Neuronal stem cell (in vitro differentiated cells): ENCODE measurements around the gene CTRL.

Experiments used
- DNase-seq: peaks from one replicate; pipeline ENCODE4 v3.0.0-alpha.2; 2013; ENCODE audit warnings: low spot score
- H2AFZ ChIP-seq: one replicate; pipeline ENCODE4 v1.6.1; 2013; ENCODE audit warnings: mild to moderate bottlenecking, low read length, inconsistent platforms
- H2AK5ac ChIP-seq: 2 replicates; pipeline ENCODE4 v1.6.1; 2013; ENCODE audit warnings: low read depth, mild to moderate bottlenecking, inconsistent platforms, low read length, moderate library complexity, mixed read lengths
- H2BK120ac ChIP-seq: 2 replicates; pipeline ENCODE4 v1.6.1; 2013; ENCODE audit warnings: low read depth, mild to moderate bottlenecking, inconsistent platforms, low read length, moderate library complexity, mixed read lengths
- H2BK12ac ChIP-seq: one replicate; pipeline ENCODE4 v1.6.1; 2013; ENCODE audit warnings: low read length, inconsistent platforms
- H2BK15ac ChIP-seq: 2 replicates; pipeline ENCODE4 v1.6.1; 2013; ENCODE audit warnings: mild to moderate bottlenecking, low read length, inconsistent platforms, mixed read lengths
- H2BK5ac ChIP-seq: one replicate; pipeline ENCODE4 v1.6.1; 2013; ENCODE audit warnings: inconsistent platforms, mild to moderate bottlenecking, low read length, moderate library complexity
- H3K14ac ChIP-seq: one replicate; pipeline ENCODE4 v1.6.1; 2013; ENCODE audit warnings: low read length, inconsistent platforms
- H3K18ac ChIP-seq: 2 replicates; pipeline ENCODE4 v1.6.1; 2013; ENCODE audit warnings: low read length, inconsistent platforms
- H3K23ac ChIP-seq: 2 replicates; pipeline ENCODE4 v1.6.1; 2013; ENCODE audit warnings: low read depth, mild to moderate bottlenecking, mixed read lengths, low read length, inconsistent platforms; ENCODE audit not compliant: poor library complexity
- H3K27ac ChIP-seq: replicated peaks from 3 replicates; pipeline ENCODE4 v1.5.1; 2013; ENCODE audit warnings: low read length, inconsistent platforms
- H3K27me3 ChIP-seq, 3 experiments: 2 replicates each; pipeline ENCODE4 v1.6.1; 2013; ENCODE audit warnings: low read length in 3 of 3, mild to moderate bottlenecking in 2 of 3, inconsistent platforms in 1 of 3, low read depth in 1 of 3, mixed read lengths in 1 of 3, moderate library complexity in 1 of 3; ENCODE audit not compliant: control insufficient read depth in 3 of 3, insufficient read depth in 3 of 3
- H3K36me3 ChIP-seq, 2 donors: replicated peaks in 1 of 2; 2 replicates each; pipeline ENCODE4 v1.6.1; 2013; ENCODE audit warnings: low read length in 2 of 2; ENCODE audit not compliant: control insufficient read depth in 2 of 2, insufficient read depth in 2 of 2
- H3K4ac ChIP-seq: 2 replicates; pipeline ENCODE4 v1.6.1; 2013; ENCODE audit warnings: inconsistent platforms, mild to moderate bottlenecking, low read length, moderate library complexity
- H3K4me1 ChIP-seq, 2 donors: 1 replicate in 1 of 2; 2 replicates in 1 of 2; pipeline ENCODE4 v1.6.1; 2013; ENCODE audit warnings: low read length in 2 of 2, low read depth in 1 of 2; ENCODE audit not compliant: control insufficient read depth in 2 of 2, insufficient read depth in 1 of 2
- H3K4me2 ChIP-seq: one replicate; pipeline ENCODE4 v1.6.1; 2013; ENCODE audit warnings: mild to moderate bottlenecking, low read length, inconsistent platforms; ENCODE audit not compliant: insufficient read depth, poor library complexity, severe bottlenecking
- H3K4me3 ChIP-seq, 2 donors: 2 replicates each; pipeline ENCODE4 v1.5.1; 2013; ENCODE audit warnings: low read length in 2 of 2, mild to moderate bottlenecking in 2 of 2, inconsistent platforms in 1 of 2, moderate library complexity in 1 of 2
- H3K79me1 ChIP-seq: one replicate; pipeline ENCODE4 v1.6.1; 2013; ENCODE audit warnings: low read depth, mild to moderate bottlenecking, inconsistent platforms, low read length, moderate library complexity
- H3K9ac ChIP-seq: one replicate; pipeline ENCODE4 v1.6.1; 2013; ENCODE audit warnings: mild to moderate bottlenecking, low read depth, low read length, inconsistent platforms; ENCODE audit not compliant: poor library complexity
- H3K9me3 ChIP-seq, 2 donors: replicated peaks in 1 of 2; 2 replicates each; pipeline versions ENCODE3 to v1.6.1; 2013; ENCODE audit warnings: low read length in 2 of 2, mild to moderate bottlenecking in 2 of 2, inconsistent platforms in 1 of 2, low read depth in 1 of 2, mixed read lengths in 1 of 2, moderate library complexity in 1 of 2; ENCODE audit not compliant: control insufficient read depth in 2 of 2, insufficient read depth in 1 of 2
- H4K8ac ChIP-seq: one replicate; pipeline ENCODE4 v1.6.1; 2013; ENCODE audit warnings: low read depth, mild to moderate bottlenecking, inconsistent platforms, low read length, moderate library complexity
- H4K91ac ChIP-seq: one replicate; pipeline ENCODE4 v1.6.1; 2013; ENCODE audit warnings: low read length, low read depth, mild to moderate bottlenecking, inconsistent platforms; ENCODE audit not compliant: poor library complexity
- WGBS, 2 donors: extraction: QIAGEN DNeasy Blood & Tissue Kit; methylation state at CpG; one replicate each; pipeline ENCODE4 v1.1.7; 2013; ENCODE audit warnings: missing lambda C conversion rate in 2 of 2, mixed read lengths in 1 of 2; ENCODE audit not compliant: insufficient read length in 2 of 2, insufficient replicate concordance in 1 of 2; ENCODE audit errors: extremely low coverage in 2 of 2; 5-methylcytosine and 5-hydroxymethylcytosine counted together

The CTRL gene

GRCh38 chr16:67957622-67958021 lies 26.0 kb upstream of the CTRL start:
- no peak overlapping the region for H3K4me3 ChIP-seq
- H2BK120ac ChIP-seq = no peak overlapping the region
- no peak overlapping the region for H2AK5ac ChIP-seq
- peak overlapping the region; percentile 80 for H3K23ac ChIP-seq
- H3K36me3 ChIP-seq = peaks cover 62 to 74% of the 10 kb centered on the region in 2 donors
- no peak overlapping the region for H3K27ac ChIP-seq
- DNase-seq = no peak
- H2AFZ ChIP-seq = no peak overlapping the region
- H2BK12ac ChIP-seq = no peak overlapping the region
- H3K14ac ChIP-seq = no peak overlapping the region
- H3K79me1 ChIP-seq = peaks cover 15% of the 10 kb centered on the region
- no peak overlapping the region for H2BK5ac ChIP-seq
- H3K9ac ChIP-seq = no peak overlapping the region
- H3K4ac ChIP-seq = peak overlapping the region; percentile 66
- H2BK15ac ChIP-seq = no peak overlapping the region
- no peak overlapping the region for H3K4me2 ChIP-seq
- peaks cover 0 to 2% (median 0%) of the 10 kb centered on the region in 3 experiments for H3K27me3 ChIP-seq
- no peak overlapping the region for H4K8ac ChIP-seq
- no peaks in the 10 kb centered on the region for H3K4me1 ChIP-seq
- whole genome bisulfite sequencing, 2 donors = no CpG with 5 or more reads among the region's 9 CpGs
- no peak overlapping the region for H3K18ac ChIP-seq
- H3K9me3 ChIP-seq = no peaks in the 10 kb centered on the region
- H4K91ac ChIP-seq = no peak overlapping the region

- Histone ChIP-seq H3K79me1 (peaks cover 13% of the 10 kb centered on the region), H3K4me2 (no peak overlapping the region), H3K14ac (no peak overlapping the region), H3K36me3 (peaks cover 61 to 73% of the 10 kb centered on the region in 2 donors), H3K23ac (peak overlapping the region; percentile 31), H2BK120ac (no peak overlapping the region), H2BK15ac (no peak overlapping the region), H4K8ac (no peak overlapping the region), H3K9ac (no peak overlapping the region), H3K4me3 (no peak overlapping the region), H4K91ac (no peak overlapping the region), H3K9me3 (no peaks in the 10 kb centered on the region), H3K27ac (no peak overlapping the region), H2AK5ac (no peak overlapping the region), H2BK12ac (no peak overlapping the region), H3K4ac (no peak overlapping the region), H3K27me3 (no peaks in the 10 kb centered on the region), H3K18ac (no peak overlapping the region), H2BK5ac (no peak overlapping the region), H2AFZ (no peak overlapping the region), H3K4me1 (no peaks in the 10 kb centered on the region)
- no peak for DNase-seq
- WGBS, 2 donors = no CpG with 5 or more reads among the region's 10 CpGs
Measured at GRCh38 chr16:67954421-67955196, 22.9 kb upstream of the CTRL start.

- Histone ChIP-seq H3K4me1 (no peaks in the 10 kb centered on the region), H3K4ac (no peak overlapping the region), H3K4me3 (no peak overlapping the region), H3K27ac (no peak overlapping the region), H3K9ac (no peak overlapping the region), H3K14ac (no peak overlapping the region), H3K18ac (no peak overlapping the region), H3K27me3 (no peaks in the 10 kb centered on the region), H3K36me3 (peaks cover 57 to 75% of the 10 kb centered on the region in 2 donors), H3K9me3 (no peaks in the 10 kb centered on the region), H2BK120ac (no peak overlapping the region), H3K23ac (peak overlapping the region; percentile 80), H2AK5ac (no peak overlapping the region), H2BK12ac (no peak overlapping the region), H2BK15ac (no peak overlapping the region), H3K79me1 (peaks cover 12% of the 10 kb centered on the region), H4K8ac (peak overlapping the region; percentile 43), H4K91ac (no peak overlapping the region), H2BK5ac (no peak overlapping the region), H3K4me2 (no peak overlapping the region), H2AFZ (no peak overlapping the region)
- no CpG with 5 or more reads among the region's 8 CpGs for WGBS, 2 donors
- DNase-seq = no peak
Measured at GRCh38 chr16:67953641-67954375, 22.1 kb upstream of the CTRL start.

GRCh38 chr16:67951485-67951884 lies 19.8 kb upstream of the CTRL start:
- Histone ChIP-seq H3K4me3 (no peak overlapping the region), H3K79me1 (peaks cover 12% of the 10 kb centered on the region), H2BK15ac (no peak overlapping the region), H2AK5ac (no peak overlapping the region), H3K4me1 (no peaks in the 10 kb centered on the region), H2AFZ (no peak overlapping the region), H4K91ac (no peak overlapping the region), H3K23ac (no peak overlapping the region), H4K8ac (no peak overlapping the region), H2BK120ac (no peak overlapping the region), H2BK5ac (peak overlapping the region; percentile 19), H3K14ac (no peak overlapping the region), H3K18ac (no peak overlapping the region), H3K9me3 (no peaks in the 10 kb centered on the region), H3K27ac (no peak overlapping the region), H2BK12ac (no peak overlapping the region), H3K9ac (no peak overlapping the region), H3K4ac (no peak overlapping the region), H3K4me2 (no peak overlapping the region), H3K36me3 (peaks cover 64 to 82% of the 10 kb centered on the region in 2 donors), H3K27me3 (no peaks in the 10 kb centered on the region)
- DNase-seq = no peak
- WGBS, 2 donors = no CpG with 5 or more reads among the region's 12 CpGs
